K562 (cell line): ENCODE data around the gene ELF1. TPM values are rescaled to one million over a fixed set of nuclear protein-coding genes. Genes with fewer than 3 reads are reported as not detected.

Experiments
- ATAC-seq: fragments of 200-7000 bp; cut with Tn5 transposase; 3 replicates; pipeline ENCODE4 v1.9.1; 2020; ENCODE audit warnings: moderate library complexity
- BruUV-seq: library from RNA; stranded (reverse); fragments of 400-500 nt; replicated peaks from 2 replicates; lab custom pipeline; 2021; lab: Mats Ljungman, UMichigan
- CTCF ChIA-PET: fragments of 300-600 bp; formaldehyde crosslinking; extraction: SDS; loops from one replicate; lab custom pipeline; 2021; ENCODE audit warnings: low intra/inter-chr PET ratio; lab: Yijun Ruan, JAX
- POLR2A ChIA-PET: fragments of 300-600, 350-650 bp; sonication (Branson Sonifier 250); formaldehyde crosslinking; extraction: SDS; loops from one replicate; lab custom pipeline; 2021; ENCODE audit warnings: antibody characterized with exemption, inconsistent platforms; lab: Yijun Ruan, JAX
- DNase-seq, 4 experiments: peaks; one replicate each; pipeline versions ENCODE4 v3.0.0 to v3.0.0-alpha.2; 2011 to 2018; ENCODE audit warnings: low spot score in 3 of 4, mixed read lengths in 3 of 4; ENCODE audit errors: extremely low read depth in 1 of 4
- FAIRE-seq: peaks from 2 replicates; lab custom pipeline; 2011; peaks lifted over from hg19 to GRCh38; lab: Jason Lieb, UNC
- H2AFZ ChIP-seq: 2 replicates; pipeline ENCODE4 v1.6.0; 2011; ENCODE audit warnings: low read depth, low read length, control low read depth, inconsistent platforms
- H3K27ac ChIP-seq: fragments of 200-600 bp; 3 replicates; pipeline ENCODE4 v1.8.0; 2011; ENCODE audit warnings: low read depth, mild to moderate bottlenecking, control low read depth, inconsistent platforms, low read length, moderate library complexity, mixed read lengths; ENCODE audit errors: extremely low read depth
- H3K27me3 ChIP-seq, 2 experiments: fragments of 300-600 bp in 1 of 2; 2 replicates in 1 of 2; 3 replicates in 1 of 2; pipeline versions ENCODE4 v1.6.0 to v1.8.0; 2011; ENCODE audit warnings: inconsistent platforms in 2 of 2, low read length in 2 of 2, mild to moderate bottlenecking in 1 of 2, mixed read lengths in 1 of 2, moderate library complexity in 1 of 2; ENCODE audit not compliant: control insufficient read depth in 2 of 2, insufficient read depth in 2 of 2
- H3K36me3 ChIP-seq: fragments of 300-600 bp; 3 replicates; pipeline ENCODE4 v1.8.0; 2011; ENCODE audit warnings: mild to moderate bottlenecking, low read length, inconsistent platforms; ENCODE audit not compliant: control insufficient read depth, insufficient read depth
- H3K4me1 ChIP-seq, 2 experiments: fragments of 200-600 bp in 1 of 2; replicated peaks in 1 of 2; 2 replicates in 1 of 2; 3 replicates in 1 of 2; pipeline versions ENCODE4 v1.5.1 to v1.8.0; 2011; ENCODE audit warnings: inconsistent platforms in 2 of 2, low read length in 2 of 2, mild to moderate bottlenecking in 1 of 2, mixed read lengths in 1 of 2, moderate library complexity in 1 of 2; ENCODE audit not compliant: control insufficient read depth in 2 of 2, insufficient read depth in 2 of 2
- H3K4me2 ChIP-seq: 2 replicates; pipeline ENCODE4 v1.6.1; 2011; ENCODE audit warnings: low read length, control low read depth, inconsistent platforms, mixed read lengths; ENCODE audit not compliant: insufficient read depth
- H3K4me3 ChIP-seq: fragments of 200-600 bp; sonication (generic), shearing (Covaris generic); 2 replicates; pipeline ENCODE4 v1.5.1; 2016; ENCODE audit warnings: control low read depth, inconsistent platforms
- H3K79me2 ChIP-seq: fragments of 200-600 bp; 3 replicates; pipeline ENCODE4 v1.8.0; 2011; ENCODE audit warnings: low read length, inconsistent platforms; ENCODE audit not compliant: control insufficient read depth, insufficient read depth
- H3K9ac ChIP-seq, 2 experiments: 2 replicates each; pipeline versions ENCODE4 v1.6.0 to v1.6.1; 2011; ENCODE audit warnings: low read depth in 2 of 2, low read length in 2 of 2, control low read depth in 1 of 2, inconsistent platforms in 1 of 2, mild to moderate bottlenecking in 1 of 2, mixed read lengths in 1 of 2; ENCODE audit not compliant: insufficient read depth in 1 of 2
- H3K9me1 ChIP-seq: one replicate; pipeline ENCODE4 v1.6.0; 2011; ENCODE audit warnings: inconsistent platforms, mild to moderate bottlenecking, low read length, moderate library complexity; ENCODE audit not compliant: control insufficient read depth, insufficient read depth
- H3K9me3 ChIP-seq: replicated peaks from 2 replicates; pipeline ENCODE4 v1.5.1; 2011; ENCODE audit warnings: low read depth, low read length, inconsistent platforms; ENCODE audit not compliant: control insufficient read depth, insufficient read depth
- H4K20me1 ChIP-seq: replicated peaks from 2 replicates; pipeline ENCODE4 v1.6.1; 2011; ENCODE audit warnings: low read length, inconsistent platforms, mixed read lengths; ENCODE audit not compliant: control insufficient read depth, insufficient read depth
- ARID2 ChIP-seq: fragments of 450-650 bp; IDR thresholded peaks from 2 replicates; pipeline ENCODE4 v1.6.1; 2017; ENCODE audit warnings: antibody characterized with exemption, mild to moderate bottlenecking
- ATF7 ChIP-seq: fragments of 450-650 bp; IDR thresholded peaks from 2 replicates; pipeline ENCODE4 v1.7.1; 2014; ENCODE audit warnings: mild to moderate bottlenecking, moderate library complexity
- BMI1 ChIP-seq: fragments of 150-350 bp; IDR thresholded peaks from 2 replicates; pipeline ENCODE4 v1.6.1; 2014; ENCODE audit warnings: low read length
- CBFA2T3 ChIP-seq: fragments of 450-650 bp; IDR thresholded peaks from 2 replicates; pipeline ENCODE4 v1.6.1; 2017
- DIDO1 ChIP-seq: fragments of 450-650 bp; IDR thresholded peaks from 2 replicates; pipeline ENCODE4 v1.6.1; 2016; ENCODE audit warnings: low read depth, missing biosample characterization, missing genetic modification characterization
- DMBX1 ChIP-seq: fragments of 250-450 bp; sonication (Bioruptor Pico); IDR thresholded peaks from 2 replicates; pipeline ENCODE4 v1.8.0; 2022; ENCODE audit warnings: inconsistent platforms, mild to moderate bottlenecking, moderate library complexity, borderline replicate concordance
- ETS2 ChIP-seq: IDR thresholded peaks from 2 replicates; pipeline ENCODE4 v1.6.1; 2016; ENCODE audit warnings: borderline replicate concordance, missing genetic modification characterization, mild to moderate bottlenecking, moderate library complexity, missing compliant biosample characterization; ENCODE audit not compliant: poor library complexity, severe bottlenecking
- FOSL1 ChIP-seq: fragments of 200-800 bp; sonication (Bioruptor generic); conservative IDR thresholded peaks from 2 replicates; pipeline ENCODE4 v1.6.1; 2016; ENCODE audit warnings: missing genetic modification characterization, missing compliant biosample characterization
- KLF10 ChIP-seq: fragments of 250-450 bp; sonication (Bioruptor Pico); IDR thresholded peaks from 2 replicates; pipeline ENCODE4 v1.6.1; 2021; ENCODE audit warnings: matching md5 sums
- NBN ChIP-seq: fragments of 450-650 bp; IDR thresholded peaks from 2 replicates; pipeline ENCODE4 v1.6.1; 2016; ENCODE audit warnings: low read depth, mild to moderate bottlenecking
- NCOA6 ChIP-seq: fragments of 450-650 bp; IDR thresholded peaks from 2 replicates; pipeline ENCODE4 v1.6.1; 2017; ENCODE audit warnings: mild to moderate bottlenecking
- POLR2A ChIP-seq: fragments of 450-650 bp; conservative IDR thresholded peaks from 2 replicates; pipeline ENCODE4 v1.6.1; 2016
- RBM14 ChIP-seq: fragments of 200-400 bp; formaldehyde crosslinking; IDR thresholded peaks from 2 replicates; pipeline ENCODE4 v1.6.1; 2018; ENCODE audit warnings: low read depth, mild to moderate bottlenecking, low read length, moderate library complexity, borderline replicate concordance; ENCODE audit not compliant: insufficient read depth
- RBM34 ChIP-seq: fragments of 200-400 bp; formaldehyde crosslinking; IDR thresholded peaks from 2 replicates; pipeline ENCODE4 v1.6.1; 2018; ENCODE audit warnings: low read length, borderline replicate concordance; ENCODE audit not compliant: insufficient read depth
- SMAD1 ChIP-seq: fragments of 150-350 bp; IDR thresholded peaks from 2 replicates; pipeline ENCODE4 v1.6.1; 2014; ENCODE audit warnings: low read length, low read depth; ENCODE audit not compliant: partially characterized antibody
- SMARCA4 ChIP-seq: fragments of 450-650 bp; IDR thresholded peaks from 2 replicates; pipeline ENCODE4 v1.6.1; 2016
- SP2 ChIP-seq: IDR thresholded peaks from 2 replicates; pipeline ENCODE4 v1.6.1; 2011; ENCODE audit warnings: mild to moderate bottlenecking, low read depth, low read length, moderate library complexity; ENCODE audit not compliant: poor library complexity, severe bottlenecking; ENCODE audit errors: extremely low read depth
- SRSF3 ChIP-seq: fragments of 200-400 bp; formaldehyde crosslinking; IDR thresholded peaks from 2 replicates; pipeline ENCODE4 v1.6.1; 2016; ENCODE audit warnings: mild to moderate bottlenecking, low read length, moderate library complexity; ENCODE audit not compliant: insufficient read depth
- TRIM24 ChIP-seq, 2 experiments: fragments of 450-650 bp; IDR thresholded peaks; 2 replicates each; pipeline ENCODE4 v1.6.1; 2016
- XRCC3 ChIP-seq: fragments of 450-650 bp; IDR thresholded peaks from 2 replicates; pipeline ENCODE4 v1.6.1; 2017; ENCODE audit warnings: mild to moderate bottlenecking, moderate library complexity
- ZNF507 ChIP-seq: conservative IDR thresholded peaks from 2 replicates; pipeline ENCODE4 v1.6.1; 2017; ENCODE audit warnings: missing genetic modification characterization, missing compliant biosample characterization
- ZNF717 ChIP-seq: fragments of 250-450 bp; sonication (Bioruptor Pico); IDR thresholded peaks from 2 replicates; pipeline ENCODE4 v1.5.0; 2021
- ZNF830 ChIP-seq: fragments of 250-450 bp; sonication (Bioruptor Pico); IDR thresholded peaks from 2 replicates; pipeline ENCODE4 v1.5.0; 2021; ENCODE audit warnings: mild to moderate bottlenecking
- WGBS: fragments of 100-300 bp; shearing (Covaris generic); methylation state at CpG from one replicate; pipeline ENCODE4 v1.1.6; 2016; ENCODE audit warnings: low coverage, mixed read lengths; ENCODE audit not compliant: insufficient coverage; ENCODE audit errors: missing lambda C conversion rate; 5-methylcytosine and 5-hydroxymethylcytosine counted together
- in situ Hi-C: fragments of 300-500 bp; cut with MboI; formaldehyde crosslinking; loops from 4 replicates; pipeline ENCODE4 v1.15.0; 2018; ENCODE audit warnings: inconsistent platforms, mixed read lengths
- intact Hi-C: fragments of 100-400 bp; cut with micrococcal nuclease; formaldehyde crosslinking; loops from 2 replicates; pipeline ENCODE4 v1.14.2; 2022
- polyA plus RNA-seq, 8 experiments: library from polyadenylated mRNA; depleted of rRNA in 4 of 8; stranded (reverse) in 5 of 8; unstranded in 3 of 8; fragments of >200 nt; fragmentation: Nextera tagmentation in 2 of 8; fragmentation: Illumina TruSeq in 1 of 8; extraction: Ambion mirVana in 2 of 8; extraction: Trizol in 1 of 8; gene quantifications; 2 replicates each; pipeline versions ENCODE4 v1.2.1 to v1.2.3, GENCODE V29; 2011 to 2014; ENCODE audit warnings: inconsistent platforms in 1 of 8, missing spikeins in 1 of 8
- total RNA-seq, 7 experiments: library from RNA; depleted of rRNA in 6 of 7; stranded (reverse); fragments of >200 nt in 6 of 7; fragmentation: Illumina TruSeq in 2 of 7; extraction: Trizol in 2 of 7; gene quantifications; 2 replicates each; pipeline versions ENCODE4 v1.2.1 to v1.2.3, GENCODE V29; 2011 to 2021; ENCODE audit warnings: low replicate concordance in 1 of 7
- TF ChIP-seq, protein P1 (sequence below): fragments of 450-650 bp; IDR thresholded peaks from 2 replicates; pipeline ENCODE4 v1.6.1; 2016

Gene ELF1
- total and polyA plus RNA-seq, 9 of the 15 experiments (the other 6 are each of a cell fraction or from before 2014, with no cell fraction given): 24.7 to 54.4 (median 33.4) TPM

- TF ChIP-seq, protein P1, sequence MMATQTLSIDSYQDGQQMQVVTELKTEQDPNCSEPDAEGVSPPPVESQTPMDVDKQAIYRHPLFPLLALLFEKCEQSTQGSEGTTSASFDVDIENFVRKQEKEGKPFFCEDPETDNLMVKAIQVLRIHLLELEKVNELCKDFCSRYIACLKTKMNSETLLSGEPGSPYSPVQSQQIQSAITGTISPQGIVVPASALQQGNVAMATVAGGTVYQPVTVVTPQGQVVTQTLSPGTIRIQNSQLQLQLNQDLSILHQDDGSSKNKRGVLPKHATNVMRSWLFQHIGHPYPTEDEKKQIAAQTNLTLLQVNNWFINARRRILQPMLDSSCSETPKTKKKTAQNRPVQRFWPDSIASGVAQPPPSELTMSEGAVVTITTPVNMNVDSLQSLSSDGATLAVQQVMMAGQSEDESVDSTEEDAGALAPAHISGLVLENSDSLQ: peak; percentile 77
- TF ChIP-seq POLR2A: no peak
- TF ChIP-seq NCOA6: no peak
- TF ChIP-seq ATF7: no peak
These were observed 7.6 kb downstream of the ELF1 start (continued) for GRCh38 chr13:41011382-41011956.

GRCh38 chr13:41008349-41008980 is 10.7 kb downstream of the ELF1 start:
- peaks cover 8 to 41% of the 10 kb centered on the region in 2 experiments for H3K4me1 ChIP-seq
- intact Hi-C loops: no loop called here
- peak overlapping the region; percentile 71; the same call in 2 of the 3 replicates for H3K27ac ChIP-seq
- peaks cover 100% of the 10 kb centered on the region for H3K79me2 ChIP-seq
- in situ Hi-C loops: no loop called here
- H3K4me3 ChIP-seq: no peak overlapping the region
- peak; percentile 2; the same call in 1 of the 3 replicates for ATAC-seq
- FAIRE-seq: peak; percentile 62
- DNase-seq: no peak
- no peaks in the 10 kb centered on the region for H4K20me1 ChIP-seq
- H3K4me2 ChIP-seq: peak overlapping the region; percentile 23; the same call in 1 of the 2 replicates
- no TSS peak for BruUV-seq
- no peaks in the 10 kb centered on the region for H3K9me1 ChIP-seq
- POLR2A ChIA-PET: interaction anchor here (1.2 kb wide), 1 partner anchor 11 kb away, joined by 4 read pairs; the partner anchor contains the start of gene ELF1
- WGBS: 0% methylated on average over 2 of the region's 2 CpGs
- H3K36me3 ChIP-seq: peaks cover 25% of the 10 kb centered on the region; the same call in 2 of the 3 replicates
- H3K9ac ChIP-seq: peak overlapping the region in 1 of 2 experiments; percentile 63; a peak in 2 of 4 replicates
- H3K9me3 ChIP-seq: no peaks in the 10 kb centered on the region
- CTCF ChIA-PET: no interaction called here
- H3K27me3 ChIP-seq: no peaks in the 10 kb centered on the region
- no peak overlapping the region for H2AFZ ChIP-seq
- no peak for TF ChIP-seq ETS2 (tag)
- no peak for TF ChIP-seq XRCC3
- no peak for TF ChIP-seq SP2
- no peak for TF ChIP-seq DIDO1 (tag)
- no peak for TF ChIP-seq ZNF717
- peak; percentile 70 for TF ChIP-seq SMARCA4
- peak; percentile 83 for TF ChIP-seq FOSL1 (tag)
- TF ChIP-seq DMBX1 (CRISPR knock-in tag): no peak
- TF ChIP-seq ZNF507 (tag): no peak
- peak in 1 of 2 experiments; percentile 18; a peak in 1 of 4 replicates for TF ChIP-seq TRIM24 (IDR thresholded peaks at IDR 0.05)
- TF ChIP-seq SRSF3: no peak
- no peak for TF ChIP-seq RBM34
- TF ChIP-seq KLF10: no peak
- TF ChIP-seq SMAD1: no peak
- TF ChIP-seq BMI1: no peak
- TF ChIP-seq CBFA2T3: no peak
- no peak for TF ChIP-seq ARID2
- TF ChIP-seq ZNF830 (CRISPR knock-in tag): no peak
- no peak for TF ChIP-seq RBM14
- TF ChIP-seq NBN: no peak
